Endothelial cell of umbilical vein (primary cell): Measurements from ENCODE around the gene LRSAM1. TPM values are rescaled to one million over a fixed set of nuclear protein-coding genes. Genes with fewer than 3 reads are reported as not detected.

Experiments used
- BruUV-seq: library from RNA; stranded (reverse); fragments of 400-500 nt; replicated peaks from 2 replicates; lab custom pipeline; 2021; lab: Mats Ljungman, UMichigan
- CTCF ChIA-PET: fragments of 300-600, 350-600 bp; sonication (Branson Sonifier 250); formaldehyde crosslinking; loops from one replicate; lab custom pipeline; 2021; ENCODE audit warnings: antibody characterized with exemption, inconsistent platforms; lab: Charles Lee
- POLR2A ChIA-PET: fragments of 300-600, 350-600 bp; sonication (Branson Sonifier 250); formaldehyde crosslinking; loops from one replicate; lab custom pipeline; 2021; ENCODE audit warnings: antibody characterized with exemption, inconsistent platforms; lab: Charles Lee
- DNase-seq: peaks from one replicate; pipeline ENCODE4 v3.0.0-alpha.2; 2011; ENCODE audit warnings: low read depth, low spot score
- FAIRE-seq: peaks from 2 replicates; lab custom pipeline; 2011; peaks lifted over from hg19 to GRCh38; lab: Jason Lieb, UNC
- H2AFZ ChIP-seq: 2 replicates; pipeline ENCODE4 v1.6.0; 2012; ENCODE audit warnings: low read depth, low read length, control low read depth, inconsistent platforms
- H3K27ac ChIP-seq: 2 replicates; pipeline ENCODE4 v1.5.1; 2011; ENCODE audit warnings: low read depth, mild to moderate bottlenecking, control low read depth, low read length, moderate library complexity; ENCODE audit not compliant: insufficient read depth
- H3K27me3 ChIP-seq, 2 experiments: 2 replicates each; pipeline versions ENCODE4 v1.6.0 to v1.6.1; 2011; ENCODE audit warnings: low read length in 2 of 2, mixed read lengths in 1 of 2; ENCODE audit not compliant: control insufficient read depth in 2 of 2, insufficient read depth in 2 of 2
- H3K36me3 ChIP-seq, 2 experiments: 2 replicates in 1 of 2; 3 replicates in 1 of 2; pipeline ENCODE4 v1.5.1; 2011; ENCODE audit warnings: low read length in 2 of 2, mild to moderate bottlenecking in 1 of 2, moderate library complexity in 1 of 2; ENCODE audit not compliant: control insufficient read depth in 2 of 2, insufficient read depth in 2 of 2; ENCODE audit errors: extremely low read depth in 1 of 2
- H3K4me1 ChIP-seq: 3 replicates; pipeline ENCODE4 v1.5.1; 2011; ENCODE audit warnings: mild to moderate bottlenecking, low read length; ENCODE audit not compliant: control insufficient read depth, insufficient read depth; ENCODE audit errors: extremely low read depth
- H3K4me2 ChIP-seq: 2 replicates; pipeline ENCODE4 v1.6.1; 2011; ENCODE audit warnings: low read length, control low read depth, mixed read lengths; ENCODE audit not compliant: insufficient read depth
- H3K4me3 ChIP-seq, 3 experiments: fragments of 200-600 bp in 1 of 3; sonication (generic), shearing (Covaris generic) in 1 of 3; replicated peaks in 1 of 3; 2 replicates each; pipeline ENCODE4 v1.5.1; 2011 to 2016; ENCODE audit warnings: control low read depth in 3 of 3, low read length in 3 of 3, mild to moderate bottlenecking in 2 of 3, inconsistent platforms in 1 of 3, low read depth in 1 of 3, moderate library complexity in 1 of 3; ENCODE audit not compliant: insufficient read depth in 1 of 3
- H3K79me2 ChIP-seq: 2 replicates; pipeline ENCODE4 v1.6.0; 2012; ENCODE audit warnings: low read length, inconsistent platforms; ENCODE audit not compliant: control insufficient read depth, insufficient read depth
- H3K9ac ChIP-seq: replicated peaks from 2 replicates; pipeline ENCODE3; 2011; ENCODE audit warnings: low read length, control low read depth; ENCODE audit not compliant: insufficient read depth; ENCODE audit errors: extremely low read depth
- H3K9me1 ChIP-seq: replicated peaks from 3 replicates; pipeline ENCODE4 v1.6.0; 2011; ENCODE audit warnings: mild to moderate bottlenecking, low read length; ENCODE audit not compliant: control insufficient read depth, insufficient read depth; ENCODE audit errors: extremely low read depth
- H3K9me3 ChIP-seq: replicated peaks from 2 replicates; pipeline ENCODE4 v1.5.1; 2012; ENCODE audit warnings: low read length, inconsistent platforms; ENCODE audit not compliant: control insufficient read depth, insufficient read depth
- H4K20me1 ChIP-seq: replicated peaks from 2 replicates; pipeline ENCODE3; 2011; ENCODE audit warnings: mild to moderate bottlenecking, low read length; ENCODE audit not compliant: control insufficient read depth, insufficient read depth; ENCODE audit errors: extremely low read depth
- CTCF ChIP-seq, 2 donors: IDR thresholded peaks; 1 replicate in 1 of 2; 2 replicates in 1 of 2; pipeline ENCODE4 v1.5.1; 2011; ENCODE audit warnings: low read length in 2 of 2, mild to moderate bottlenecking in 2 of 2, moderate library complexity in 2 of 2, control low read depth in 1 of 2, inconsistent platforms in 1 of 2, low read depth in 1 of 2; ENCODE audit not compliant: insufficient read depth in 1 of 2; ENCODE audit errors: extremely low read depth in 1 of 2
- EZH2 ChIP-seq: IDR thresholded peaks from 2 replicates; pipeline ENCODE4 v1.6.1; 2012; ENCODE audit warnings: borderline replicate concordance, low read depth, mild to moderate bottlenecking, moderate library complexity, low read length, inconsistent platforms; ENCODE audit not compliant: severe bottlenecking
- FOS ChIP-seq: IDR thresholded peaks from 2 replicates; pipeline ENCODE4 v1.6.1; 2011; ENCODE audit warnings: mild to moderate bottlenecking, low read length, moderate library complexity, borderline replicate concordance; ENCODE audit not compliant: insufficient read depth
- GATA2 ChIP-seq: IDR thresholded peaks from 2 replicates; pipeline ENCODE4 v1.7.0; 2011; ENCODE audit warnings: low read depth, mild to moderate bottlenecking, moderate library complexity, mixed read lengths, low read length; ENCODE audit not compliant: insufficient read length, insufficient read depth
- JUN ChIP-seq: IDR thresholded peaks from 2 replicates; pipeline ENCODE4 v1.6.1; 2011; ENCODE audit warnings: borderline replicate concordance, low read depth; ENCODE audit not compliant: insufficient read length, insufficient read depth
- MAX ChIP-seq: IDR thresholded peaks from 2 replicates; pipeline ENCODE4 v1.6.1; 2011; ENCODE audit not compliant: insufficient read depth, insufficient read length
- MYC ChIP-seq: IDR thresholded peaks from one replicate; pipeline ENCODE4 v1.6.1; 2011; ENCODE audit warnings: mild to moderate bottlenecking, low read depth, low read length
- POLR2A ChIP-seq: IDR thresholded peaks from 2 replicates; pipeline ENCODE4 v1.6.1; 2012; ENCODE audit warnings: low read depth, mild to moderate bottlenecking, control low read depth, low read length
- POLR2AphosphoS5 ChIP-seq: IDR thresholded peaks from 2 replicates; pipeline ENCODE4 v1.6.1; 2012; ENCODE audit warnings: low read depth, mild to moderate bottlenecking, control low read depth, low read length, moderate library complexity; ENCODE audit not compliant: insufficient read depth
- dilution Hi-C: fragments of 300-500 bp; cut with MboI; formaldehyde crosslinking; loops from one replicate; pipeline ENCODE4 v1.15.0; 2019; ENCODE audit warnings: low sequenced_read_pairs; ENCODE audit not compliant: extremely low pct_ligation_motif_present
- intact Hi-C: fragments of 100-400 bp; cut with micrococcal nuclease; formaldehyde crosslinking; loops from one replicate; pipeline ENCODE4 v1.10.0; 2022
- polyA plus RNA-seq, 4 experiments: library from polyadenylated mRNA; depleted of rRNA in 3 of 4; stranded (reverse) in 3 of 4; unstranded in 1 of 4; fragments of >200 nt; gene quantifications; 2 replicates each; pipeline versions ENCODE4 v1.2.1 to v1.2.3, GENCODE V29; 2011 to 2012; ENCODE audit warnings: missing spikeins in 1 of 4
- total RNA-seq: library from RNA; stranded (reverse); gene quantifications from 2 replicates; pipeline ENCODE4 v1.2.3, GENCODE V29; 2021

The LRSAM1 gene
- total and polyA plus RNA-seq, 2 donors (not counting 3 experiments of a cell fraction or from before 2014, with no cell fraction given) = 10.8 to 18.9 TPM

- no peak for DNase-seq
- H3K4me1 ChIP-seq = no peaks in the 10 kb centered on the region
- no peaks in the 10 kb centered on the region for H3K27me3 ChIP-seq
- TF ChIP-seq MAX (no peak), JUN (no peak), POLR2A (no peak), EZH2 (no peak), FOS (no peak), POLR2AphosphoS5 (no peak), CTCF (IDR thresholded peaks at IDR 0.05; ENCODE audit: extremely low read depth in 1 of 2, insufficient read depth in 1 of 2, low read depth in 1 of 2, low read length in 2 of 2) (no peak), GATA2 (no peak), MYC (no peak)
- no peak overlapping the region for H2AFZ ChIP-seq
- H3K4me2 ChIP-seq = no peak overlapping the region
- H3K9me1 ChIP-seq = no peaks in the 10 kb centered on the region
- ChIA-PET POLR2A (interaction anchor here (2.6 kb wide), 1 partner anchor 12 kb away, joined by 9 read pairs; the partner anchor contains the start of genes LRSAM1 and RPL12), CTCF (no interaction called here)
- dilution Hi-C loops (no loop called here), intact Hi-C loops (no loop called here)
- peaks cover 2 to 23% of the 10 kb centered on the region in 2 experiments for H3K36me3 ChIP-seq
- H4K20me1 ChIP-seq = no peaks in the 10 kb centered on the region
- no peak overlapping the region for H3K27ac ChIP-seq
- H3K9ac ChIP-seq = no peak overlapping the region
- no peaks in the 10 kb centered on the region for H3K9me3 ChIP-seq
- no peaks in the 10 kb centered on the region for H3K79me2 ChIP-seq
- no peak overlapping the region for H3K4me3 ChIP-seq
- BruUV-seq = no TSS peak
- FAIRE-seq = no peak
Measured at GRCh38 chr9:127463382-127463781, 12.1 kb downstream of the LRSAM1 start.
